Activated T-cell treated with anti-CD3 and anti-CD28 coated beads, Interleukin-2, amount 50 U/mL, for 4 hours (primary cell): ENCODE data around the gene SNTG2. TPM values are rescaled to one million over a fixed set of nuclear protein-coding genes. Genes with fewer than 3 reads are reported as not detected.
"Not testable (repeated sequence)": the region's sequence is repeated elsewhere in the genome, so short reads cannot be mapped to it uniquely, and the experiment has no call there.

Source experiments
- ATAC-seq, 2 donors: fragments of 200-7000 bp; cut with Tn5 transposase; one replicate each; pipeline ENCODE4 v1.10.0; 2021
- DNase-seq: peaks from one replicate; pipeline ENCODE4 v3.0.0-alpha.2; 2020
- H3K27me3 Mint-ChIP-seq: one replicate; pipeline ENCODE4 v1.8.0; 2021; ENCODE audit warnings: low read depth, mixed read lengths
- H3K36me3 Mint-ChIP-seq: one replicate; pipeline ENCODE4 v1.8.0; 2022; ENCODE audit warnings: mixed read lengths; ENCODE audit not compliant: insufficient read depth
- H3K4me1 Mint-ChIP-seq: one replicate; pipeline ENCODE4 v1.8.0; 2021; ENCODE audit warnings: low read depth, mixed read lengths
- H3K4me3 Mint-ChIP-seq: one replicate; pipeline ENCODE4 v1.8.0; 2021; ENCODE audit warnings: mild to moderate bottlenecking, moderate library complexity, mixed read lengths
- H3K9me3 Mint-ChIP-seq: one replicate; pipeline ENCODE4 v1.8.0; 2021; ENCODE audit warnings: mixed read lengths
- total RNA-seq, 3 donors: library from RNA; stranded (reverse); gene quantifications; one replicate each; pipeline ENCODE4 v1.2.1, GENCODE V29; 2021

The SNTG2 gene
- total RNA-seq, 3 donors from 2014 or later, result 0.22 to 1.0 (median 0.98) TPM

GRCh38 chr2:1106344-1106743, 155.7 kb downstream of the SNTG2 start:
- H3K9me3 Mint-ChIP-seq, H3K27me3 Mint-ChIP-seq, DNase-seq, H3K36me3 Mint-ChIP-seq, H3K4me3 Mint-ChIP-seq, H3K4me1 Mint-ChIP-seq, ATAC-seq: not testable (repeated sequence)

DNA sequence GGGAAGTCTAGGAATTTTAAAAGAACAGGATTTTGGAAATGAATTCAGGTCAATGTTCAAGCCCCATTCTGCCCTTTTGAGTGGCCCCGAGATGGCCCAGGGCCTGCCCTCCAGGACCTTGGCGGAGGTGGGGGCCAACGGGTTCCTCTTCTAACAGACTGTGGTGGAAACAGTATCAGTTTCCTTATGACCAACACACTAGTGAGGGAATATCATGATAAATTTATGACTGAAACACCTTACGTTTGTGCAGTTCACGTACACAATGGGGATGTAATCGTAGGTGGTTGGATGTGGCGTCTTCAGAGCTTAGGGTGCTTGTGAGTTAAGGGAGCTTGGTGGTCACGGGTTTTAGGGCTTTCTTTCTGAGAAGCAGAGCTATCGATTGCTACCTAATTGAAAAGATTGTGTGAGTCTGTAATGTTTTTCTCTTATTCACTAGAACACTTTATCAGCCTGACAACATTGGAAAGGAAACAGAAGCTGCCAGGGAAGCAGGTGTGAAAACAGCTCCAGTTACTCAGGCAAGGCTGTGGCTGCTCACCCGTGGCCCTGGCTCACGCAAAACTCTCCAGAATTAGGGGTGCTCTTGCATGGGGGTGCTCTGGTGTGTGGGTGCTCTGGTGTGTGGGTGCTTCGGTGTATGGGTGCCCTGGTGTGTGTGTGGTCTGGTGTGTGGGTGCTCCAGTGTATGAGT, 165.3 kb downstream of the SNTG2 start:
- ATAC-seq, result no peak

GRCh38 chr2:1117569-1117968, 166.9 kb downstream of the SNTG2 start:
- Mint-ChIP-seq H3K4me1 (no peaks in the 10 kb centered on the region), H3K27me3 (peaks cover 5% of the 10 kb centered on the region), H3K36me3 (no peaks in the 10 kb centered on the region), H3K4me3 (no peak overlapping the region), H3K9me3 (peaks cover 13% of the 10 kb centered on the region)
- DNase-seq (no peak), ATAC-seq (no peak)

More for the DNA sequence above, 165.3 kb downstream of the SNTG2 start:
- Mint-ChIP-seq H3K4me1 (no peaks in the 10 kb centered on the region), H3K27me3 (peaks cover 5% of the 10 kb centered on the region), H3K9me3 (peaks cover 22% of the 10 kb centered on the region), H3K36me3 (no peaks in the 10 kb centered on the region), H3K4me3 (no peak overlapping the region)
- DNase-seq, result no peak

DNA sequence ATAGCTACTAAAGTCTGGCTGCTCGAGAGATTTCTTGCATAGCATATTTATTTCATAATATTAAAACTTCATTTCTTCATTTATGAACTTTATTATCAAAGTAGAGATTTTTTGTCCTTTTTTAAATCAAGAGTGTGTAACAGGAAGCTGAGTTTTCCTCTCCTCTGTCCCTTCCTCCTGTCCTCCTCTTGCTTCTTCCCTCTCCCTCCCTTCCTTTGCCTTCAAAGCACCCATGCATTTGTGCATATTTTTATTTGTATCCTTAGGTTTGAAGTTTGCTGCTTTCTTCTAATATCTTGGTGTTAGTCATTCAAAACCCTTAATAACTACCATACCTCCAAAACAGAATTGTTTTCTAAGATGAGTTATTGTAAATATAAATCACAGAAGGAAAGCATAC, 174.6 kb downstream of the SNTG2 start:
- Mint-ChIP-seq H3K36me3 (no peaks in the 10 kb centered on the region), H3K9me3 (no peaks in the 10 kb centered on the region)

DNA sequence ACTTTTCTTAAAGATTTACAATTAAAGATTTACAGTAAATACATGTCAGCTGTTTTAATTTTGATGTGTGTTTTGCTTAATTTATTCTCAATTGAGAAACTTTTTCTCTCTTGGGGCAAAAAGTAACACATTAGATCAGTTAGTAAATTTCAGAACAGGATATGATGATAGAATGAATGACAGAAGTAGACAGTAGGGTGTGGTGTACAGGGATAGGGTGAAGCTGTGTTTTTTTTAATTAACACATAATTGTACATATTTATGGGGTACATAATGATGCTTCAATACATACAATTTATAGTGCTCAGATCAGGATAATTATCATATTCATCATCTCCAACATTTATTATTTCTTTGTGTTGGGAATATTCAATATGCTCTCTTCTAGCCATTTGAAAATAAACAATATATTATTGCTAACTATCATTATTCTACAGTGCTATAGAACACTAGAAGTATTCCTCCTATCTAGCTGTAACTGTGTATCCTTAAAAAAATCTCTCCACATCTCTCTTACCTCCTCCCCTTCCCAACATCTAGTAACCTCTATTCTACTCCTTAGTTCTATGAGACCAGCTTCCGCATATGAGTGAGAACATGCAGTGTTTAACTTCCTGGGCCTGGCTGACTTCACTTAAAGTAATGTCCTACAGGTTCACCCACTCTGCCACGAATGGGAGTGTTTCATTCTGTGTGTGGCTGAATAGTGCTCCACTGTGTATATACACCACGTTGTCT, 175.2 kb downstream of the SNTG2 start:
- H3K4me3 Mint-ChIP-seq, result no peak overlapping the region

More for the DNA sequence above, 174.6 kb downstream of the SNTG2 start:
- Mint-ChIP-seq H3K4me3 (no peak overlapping the region), H3K27me3 (no peaks in the 10 kb centered on the region), H3K4me1 (no peaks in the 10 kb centered on the region)
- DNase-seq (no peak), ATAC-seq (no peak)

GRCh38 chr2:1129982-1130381, 179.3 kb downstream of the SNTG2 start:
- Mint-ChIP-seq H3K9me3 (no peaks in the 10 kb centered on the region), H3K4me1 (peaks cover 11% of the 10 kb centered on the region), H3K4me3 (no peak overlapping the region), H3K27me3 (peaks cover 8% of the 10 kb centered on the region), H3K36me3 (no peaks in the 10 kb centered on the region)
- ATAC-seq (no peak), DNase-seq (no peak)

More for the DNA sequence above, 175.2 kb downstream of the SNTG2 start:
- no peaks in the 10 kb centered on the region for H3K9me3 Mint-ChIP-seq
- H3K27me3 Mint-ChIP-seq, result no peaks in the 10 kb centered on the region
- H3K4me1 Mint-ChIP-seq, result no peaks in the 10 kb centered on the region
- H3K36me3 Mint-ChIP-seq, result no peaks in the 10 kb centered on the region
- DNase-seq, result no peak
- ATAC-seq, result no peak

GRCh38 chr2:1130922-1131321, 180.3 kb downstream of the SNTG2 start:
- no peak overlapping the region for H3K4me3 Mint-ChIP-seq
- H3K27me3 Mint-ChIP-seq, result peaks cover 8% of the 10 kb centered on the region
- H3K36me3 Mint-ChIP-seq, result no peaks in the 10 kb centered on the region
- DNase-seq (no peak), ATAC-seq (no peak)
- no peaks in the 10 kb centered on the region for H3K9me3 Mint-ChIP-seq
- H3K4me1 Mint-ChIP-seq, result peaks cover 12% of the 10 kb centered on the region

- Mint-ChIP-seq H3K4me1 (peaks cover 23% of the 10 kb centered on the region), H3K36me3 (no peaks in the 10 kb centered on the region), H3K9me3 (no peaks in the 10 kb centered on the region), H3K27me3 (peaks cover 8% of the 10 kb centered on the region), H3K4me3 (no peak overlapping the region)
- ATAC-seq, result peak; percentile 88 to 89
- no peak for DNase-seq
These were observed 181.8 kb downstream of the SNTG2 start for GRCh38 chr2:1132328-1132969.

- ATAC-seq, DNase-seq, H3K27me3 Mint-ChIP-seq, H3K36me3 Mint-ChIP-seq, H3K9me3 Mint-ChIP-seq: not testable (repeated sequence)
- H3K4me3 Mint-ChIP-seq, result peak overlapping the region; percentile 52
- peaks cover 23% of the 10 kb centered on the region for H3K4me1 Mint-ChIP-seq
These were observed 183.2 kb downstream of the SNTG2 start for GRCh38 chr2:1133896-1134295.

DNA sequence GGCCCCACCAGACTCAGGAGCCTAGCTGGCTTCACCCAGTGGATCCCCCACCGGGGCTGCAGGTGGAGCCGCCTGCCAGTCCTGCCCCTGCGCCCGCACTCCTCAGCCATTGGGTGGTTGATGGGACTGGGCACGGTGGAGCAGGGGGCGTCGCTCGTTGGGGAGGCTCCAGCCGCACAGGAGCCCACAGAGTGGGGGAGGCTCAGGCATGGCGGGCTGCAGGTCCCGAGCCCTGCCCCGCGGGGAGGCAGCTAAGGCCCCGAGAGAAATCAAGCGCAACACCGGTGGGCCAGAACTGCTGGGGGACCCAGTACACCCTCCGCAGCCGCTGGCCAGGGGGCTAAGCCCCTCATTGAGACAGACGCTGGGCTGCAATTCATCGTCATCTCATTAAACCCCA, 184.0 kb downstream of the SNTG2 start:
- ATAC-seq, result no peak

DNA sequence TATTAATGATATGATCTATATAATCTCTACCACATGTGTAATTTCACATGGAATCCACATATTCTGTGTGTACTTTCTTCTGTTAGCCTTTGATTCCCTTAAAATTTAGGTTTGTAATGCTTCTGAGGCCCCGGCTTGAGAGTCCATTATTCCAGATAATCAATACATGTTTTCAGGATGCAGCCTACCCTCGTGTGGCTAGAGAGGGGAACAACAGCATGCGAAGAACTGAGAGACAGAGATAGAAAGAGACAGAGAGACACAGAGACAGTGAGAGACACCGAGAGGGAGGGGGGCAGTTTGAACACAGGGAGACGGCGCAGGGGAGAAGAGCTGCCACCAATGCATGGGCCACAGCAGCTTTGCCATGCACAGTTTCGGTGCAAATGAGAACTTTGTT, 185.4 kb downstream of the SNTG2 start:
- Mint-ChIP-seq H3K27me3 (peaks cover 8% of the 10 kb centered on the region), H3K9me3 (no peaks in the 10 kb centered on the region), H3K36me3 (no peaks in the 10 kb centered on the region), H3K4me1 (peaks cover 25% of the 10 kb centered on the region), H3K4me3 (no peak overlapping the region)
- ATAC-seq (no peak), DNase-seq (no peak)

More for the DNA sequence above, 184.0 kb downstream of the SNTG2 start:
- no peaks in the 10 kb centered on the region for H3K9me3 Mint-ChIP-seq
- H3K4me1 Mint-ChIP-seq, result peaks cover 23% of the 10 kb centered on the region
- H3K27me3 Mint-ChIP-seq, result peaks cover 8% of the 10 kb centered on the region
- no peaks in the 10 kb centered on the region for H3K36me3 Mint-ChIP-seq
- DNase-seq, result no peak
- H3K4me3 Mint-ChIP-seq, result no peak overlapping the region

DNA sequence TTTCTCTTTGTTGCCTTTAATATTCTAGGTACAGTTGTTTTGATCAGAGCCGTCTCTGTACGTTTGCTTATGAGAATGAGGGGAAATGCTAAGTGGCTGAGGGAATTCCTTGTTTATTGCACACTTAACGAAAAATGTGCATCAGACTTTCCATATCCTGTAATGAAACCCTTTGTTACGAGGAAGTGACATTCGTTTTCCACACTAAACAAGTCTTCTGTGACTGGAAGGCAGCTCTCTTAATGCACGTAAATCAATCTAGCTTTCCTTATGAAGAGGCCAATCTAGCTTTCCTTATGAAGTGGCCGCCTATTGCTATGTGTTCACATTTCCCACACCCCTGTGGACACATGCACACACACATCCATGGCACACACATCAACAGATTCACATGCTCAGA, 186.2 kb downstream of the SNTG2 start:
- DNase-seq (no peak), ATAC-seq (peak; percentile 37 to 42)
- Mint-ChIP-seq H3K27me3 (peaks cover 8% of the 10 kb centered on the region), H3K9me3 (no peaks in the 10 kb centered on the region), H3K36me3 (no peaks in the 10 kb centered on the region), H3K4me1 (peaks cover 25% of the 10 kb centered on the region), H3K4me3 (no peak overlapping the region)

DNA sequence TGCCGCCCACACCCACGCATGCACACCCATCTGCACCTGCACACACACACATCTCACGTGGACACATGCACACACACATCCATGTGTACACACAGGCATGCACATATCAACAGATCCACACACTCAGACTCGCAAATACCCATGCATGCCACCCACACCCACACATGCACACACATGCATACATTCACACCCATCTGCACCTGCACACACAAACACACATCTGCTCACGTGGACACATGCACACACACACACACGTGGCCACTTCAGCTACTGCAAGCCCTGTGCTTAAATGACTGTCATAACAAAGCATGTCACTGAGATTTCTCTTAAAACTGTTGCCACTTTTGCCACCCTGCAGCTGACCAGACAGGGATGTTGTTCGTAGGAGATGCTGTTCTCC, 186.6 kb downstream of the SNTG2 start:
- no peak overlapping the region for H3K4me3 Mint-ChIP-seq
- ATAC-seq, result no peak
- no peaks in the 10 kb centered on the region for H3K9me3 Mint-ChIP-seq
- peaks cover 23% of the 10 kb centered on the region for H3K4me1 Mint-ChIP-seq
- H3K27me3 Mint-ChIP-seq, result peaks cover 6% of the 10 kb centered on the region
- no peaks in the 10 kb centered on the region for H3K36me3 Mint-ChIP-seq
- DNase-seq, result no peak

- H3K36me3 Mint-ChIP-seq, result no peaks in the 10 kb centered on the region
- H3K4me1 Mint-ChIP-seq, result peaks cover 19% of the 10 kb centered on the region
- H3K27me3 Mint-ChIP-seq, result peaks cover 6% of the 10 kb centered on the region
- ATAC-seq (no peak), DNase-seq (no peak)
- H3K9me3 Mint-ChIP-seq, result no peaks in the 10 kb centered on the region
- H3K4me3 Mint-ChIP-seq, result no peak overlapping the region
These were observed 187.3 kb downstream of the SNTG2 start for GRCh38 chr2:1137913-1138391.
